ENCODE data around the gene RASA3. TPM values are rescaled to one million over a fixed set of nuclear protein-coding genes. Genes with fewer than 3 reads are reported as not detected.

RASA3 gene
- total RNA-seq, 1 experiment from 2014 or later, result 18.6 TPM

DNA sequence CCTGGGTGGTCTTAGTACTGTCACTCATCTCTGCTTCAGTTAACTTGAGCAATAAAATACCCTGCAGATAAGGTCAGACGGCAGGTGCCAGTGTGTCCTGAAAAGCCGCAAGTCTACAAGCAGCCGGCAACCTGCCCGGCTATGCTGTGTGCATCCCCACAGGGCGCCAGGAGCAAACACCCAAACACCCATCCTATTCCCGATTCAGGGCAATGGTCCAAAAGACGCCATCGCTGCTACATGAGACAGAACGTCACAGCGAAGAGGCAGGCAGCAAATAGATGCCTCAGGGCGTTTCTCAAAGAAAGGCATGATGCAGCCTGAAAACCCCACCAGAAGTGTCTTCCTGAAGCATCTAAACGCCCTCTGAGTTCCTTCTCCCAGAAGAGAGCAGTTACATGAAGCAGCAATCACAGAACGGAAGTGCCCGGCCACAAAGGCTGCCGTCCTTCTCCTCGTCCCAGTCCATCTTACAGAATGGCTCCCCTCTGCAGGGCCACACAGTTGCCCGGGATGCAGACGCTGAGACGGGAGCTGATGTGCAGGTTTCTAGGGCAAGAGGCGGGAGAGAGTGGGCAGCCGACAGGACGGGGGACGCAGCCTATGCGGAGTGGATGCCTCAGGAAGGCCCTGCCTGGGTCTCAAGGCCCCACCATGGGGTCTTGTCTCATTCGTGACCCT lies 35.1 kb downstream of the RASA3 start:
- ChIA-PET CTCF (no interaction called here), RAD21 (ENCODE audit: low non-redundant PET in 1 of 2, low total read pairs in 2 of 2, uncharacterized antibody in 2 of 2, unreplicated experiment in 2 of 2) (no interaction called here), POLR2A (no interaction called here)
- no TSS peak for BruUV-seq (replicated peaks)
- TF ChIP-seq CEBPB (IDR thresholded peaks at IDR 0.05; ENCODE audit: low read depth) (no peak), POLR2A (IDR thresholded peaks at IDR 0.05; ENCODE audit: borderline replicate concordance, extremely low read depth, insufficient read depth, insufficient read length) (no peak), POLR2AphosphoS5 (IDR thresholded peaks at IDR 0.05; ENCODE audit: low read depth, low read length) (no peak), CBX3 (IDR thresholded peaks at IDR 0.05; ENCODE audit: low read depth) (no peak), ELF1 (IDR thresholded peaks at IDR 0.05; ENCODE audit: borderline replicate concordance, low read depth) (no peak), RAD21 (IDR thresholded peaks at IDR 0.05; ENCODE audit: low read depth) (no peak), EGR1 (IDR thresholded peaks at IDR 0.05; ENCODE audit: low read depth) (no peak), EZH2phosphoT487 (IDR thresholded peaks at IDR 0.05; ENCODE audit: borderline replicate concordance) (no peak), YY1 (IDR thresholded peaks at IDR 0.05; ENCODE audit: extremely low read depth, insufficient replicate concordance, low read depth, low read length) (no peak), ZBTB33 (IDR thresholded peaks at IDR 0.05; ENCODE audit: extremely low read depth, insufficient replicate concordance, low read length) (no peak), EZH2 (IDR thresholded peaks at IDR 0.05) (no peak), SP1 (IDR thresholded peaks at IDR 0.05; ENCODE audit: low read depth) (no peak), CTCF (IDR thresholded peaks at IDR 0.05 in 2 of 3, conservative IDR thresholded peaks at IDR 0.05 in 1 of 3; ENCODE audit: borderline replicate concordance in 1 of 3, insufficient read depth in 1 of 3, low read depth in 2 of 3, low read length in 2 of 3) (no peak), SIN3A (IDR thresholded peaks at IDR 0.05; ENCODE audit: low read depth) (no peak)
- TF ChIP-seq, protein P1, sequence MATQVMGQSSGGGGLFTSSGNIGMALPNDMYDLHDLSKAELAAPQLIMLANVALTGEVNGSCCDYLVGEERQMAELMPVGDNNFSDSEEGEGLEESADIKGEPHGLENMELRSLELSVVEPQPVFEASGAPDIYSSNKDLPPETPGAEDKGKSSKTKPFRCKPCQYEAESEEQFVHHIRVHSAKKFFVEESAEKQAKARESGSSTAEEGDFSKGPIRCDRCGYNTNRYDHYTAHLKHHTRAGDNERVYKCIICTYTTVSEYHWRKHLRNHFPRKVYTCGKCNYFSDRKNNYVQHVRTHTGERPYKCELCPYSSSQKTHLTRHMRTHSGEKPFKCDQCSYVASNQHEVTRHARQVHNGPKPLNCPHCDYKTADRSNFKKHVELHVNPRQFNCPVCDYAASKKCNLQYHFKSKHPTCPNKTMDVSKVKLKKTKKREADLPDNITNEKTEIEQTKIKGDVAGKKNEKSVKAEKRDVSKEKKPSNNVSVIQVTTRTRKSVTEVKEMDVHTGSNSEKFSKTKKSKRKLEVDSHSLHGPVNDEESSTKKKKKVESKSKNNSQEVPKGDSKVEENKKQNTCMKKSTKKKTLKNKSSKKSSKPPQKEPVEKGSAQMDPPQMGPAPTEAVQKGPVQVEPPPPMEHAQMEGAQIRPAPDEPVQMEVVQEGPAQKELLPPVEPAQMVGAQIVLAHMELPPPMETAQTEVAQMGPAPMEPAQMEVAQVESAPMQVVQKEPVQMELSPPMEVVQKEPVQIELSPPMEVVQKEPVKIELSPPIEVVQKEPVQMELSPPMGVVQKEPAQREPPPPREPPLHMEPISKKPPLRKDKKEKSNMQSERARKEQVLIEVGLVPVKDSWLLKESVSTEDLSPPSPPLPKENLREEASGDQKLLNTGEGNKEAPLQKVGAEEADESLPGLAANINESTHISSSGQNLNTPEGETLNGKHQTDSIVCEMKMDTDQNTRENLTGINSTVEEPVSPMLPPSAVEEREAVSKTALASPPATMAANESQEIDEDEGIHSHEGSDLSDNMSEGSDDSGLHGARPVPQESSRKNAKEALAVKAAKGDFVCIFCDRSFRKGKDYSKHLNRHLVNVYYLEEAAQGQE (IDR thresholded peaks at IDR 0.05; ENCODE audit: low read depth), result no peak
- peaks cover 29% of the 10 kb centered on the region; the same call in 1 of the 2 replicates for H3K79me2 ChIP-seq (ENCODE audit: insufficient read depth, low read length)
- no peak for DNase-seq (ENCODE audit: low read depth, low spot score)
- H3K4me2 ChIP-seq (ENCODE audit: low read length), result no peak overlapping the region
- H2AFZ ChIP-seq (ENCODE audit: low read depth, low read length, poor library complexity, severe bottlenecking), result no peak overlapping the region
- peaks cover 0 to 4% of the 10 kb centered on the region in 2 experiments; a peak in 1 of 4 replicates for H3K9me3 ChIP-seq (ENCODE audit: control insufficient read depth in 1 of 2, insufficient read depth in 1 of 2, low read depth in 1 of 2, low read length in 2 of 2)
- no peaks in the 10 kb centered on the region for H3K27me3 ChIP-seq (ENCODE audit: insufficient read depth, low read length)
- H4K20me1 ChIP-seq (ENCODE audit: insufficient read depth), result no peaks in the 10 kb centered on the region
- H3K9me2 ChIP-seq (ENCODE audit: insufficient read depth), result no peaks in the 10 kb centered on the region
- H3K9ac ChIP-seq (ENCODE audit: low read length), result no peak overlapping the region
- intact Hi-C loops (cut with micrococcal nuclease), result no loop called here
- peaks cover 0 to 13% of the 10 kb centered on the region in 2 experiments; a peak in 2 of 4 replicates for H3K4me1 ChIP-seq (ENCODE audit: control insufficient read depth in 1 of 2, insufficient read depth in 2 of 2, low read length in 2 of 2)
- H3K36me3 ChIP-seq (ENCODE audit: control insufficient read depth in 1 of 2, insufficient read depth in 2 of 2, low read length in 2 of 2), result no peaks in the 10 kb centered on the region
- no peak overlapping the region for H3K27ac ChIP-seq (ENCODE audit: low read depth, low read length)
- no peak overlapping the region for H3K4me3 ChIP-seq (replicated peaks in 1 of 2; ENCODE audit: low read depth in 1 of 2, low read length in 2 of 2)
- ATAC-seq, result no peak

Data from HCT116 (cell line).